Heart right ventricle (tissue), 16 donors: Measurements from ENCODE around the gene PTCD1. TPM values are rescaled to one million over a fixed set of nuclear protein-coding genes. Genes with fewer than 3 reads are reported as not detected.

ENCODE experiments used
- ATAC-seq, 8 donors: fragments of 200-7000 bp; cut with Tn5 transposase; one replicate each; pipeline ENCODE4 v1.9.1; 2020; ENCODE audit warnings: mild to moderate bottlenecking in 8 of 8, moderate library complexity in 8 of 8, moderate number of reproducible peaks in 1 of 8
- DNase-seq, 2 donors: peaks; one replicate each; pipeline ENCODE4 v3.0.0-alpha.2; 2020
- H3K27ac ChIP-seq, 10 donors: fragments of 200-600 bp; sonication (generic) in 2 of 10; one replicate each; pipeline versions ENCODE4 v1.5.0 to v1.8.0; 2020 to 2022; ENCODE audit warnings: mild to moderate bottlenecking in 3 of 10
- H3K27me3 ChIP-seq, 7 donors: fragments of 200-600 bp; one replicate each; pipeline ENCODE4 v1.8.0; 2021 to 2022; ENCODE audit warnings: mild to moderate bottlenecking in 2 of 7
- H3K36me3 ChIP-seq, 9 donors: fragments of 200-600 bp; sonication (generic) in 1 of 9; one replicate each; pipeline versions ENCODE4 v1.5.0 to v1.8.0; 2020 to 2022; ENCODE audit warnings: mild to moderate bottlenecking in 2 of 9
- H3K4me1 ChIP-seq, 9 donors: fragments of 200-600 bp; sonication (generic) in 1 of 9; one replicate each; pipeline versions ENCODE4 v1.5.0 to v1.8.0; 2020 to 2022; ENCODE audit warnings: mild to moderate bottlenecking in 4 of 9
- H3K4me3 ChIP-seq, 10 donors: fragments of 200-600 bp; sonication (generic) in 2 of 10; one replicate each; pipeline versions ENCODE4 v1.5.0 to v1.8.0; 2020 to 2022; ENCODE audit warnings: mild to moderate bottlenecking in 7 of 10, moderate library complexity in 2 of 10
- H3K9me3 ChIP-seq, 11 donors: fragments of 200-600 bp in 10 of 11; sonication (generic) in 2 of 11; one replicate each; pipeline versions ENCODE4 v1.5.0 to v1.8.0; 2013 to 2022; ENCODE audit warnings: mild to moderate bottlenecking in 2 of 11, control low read depth in 1 of 11, moderate library complexity in 1 of 11
- CTCF ChIP-seq, 9 donors: fragments of 200-600 bp; sonication (generic) in 2 of 9; IDR thresholded peaks; one replicate each; pipeline versions ENCODE4 v1.5.0 to v1.8.0; 2021 to 2022; ENCODE audit warnings: antibody characterized with exemption in 9 of 9, mild to moderate bottlenecking in 5 of 9, moderate library complexity in 1 of 9
- WGBS, 2 donors: extraction: QIAGEN DNeasy Blood & Tissue Kit; methylation state at CpG; one replicate each; pipeline ENCODE4 v1.1.7; 2013; ENCODE audit warnings: inconsistent platforms in 1 of 2; 5-methylcytosine and 5-hydroxymethylcytosine counted together
- intact Hi-C, 10 donors: fragments of 100-400 bp; cut with DNase I; formaldehyde crosslinking; loops; one replicate each; pipeline versions ENCODE4 v1.11.1 to v1.14.2; 2022
- polyA plus RNA-seq, 2 donors: library from polyadenylated mRNA; stranded (reverse); fragments of 200-250 nt; gene quantifications; one replicate each; pipeline ENCODE4 v1.2.3, GENCODE V29; 2013
- total RNA-seq, 10 donors: library from RNA; stranded (reverse); fragmentation: NEBNext Ultra II Directional in 3 of 10; extraction: Animal tissue kit (Norgen Biotek cat#: 25700) in 3 of 10; gene quantifications; one replicate each; pipeline versions ENCODE4 v1.2.1 to v1.2.4, GENCODE V29; 2021 to 2023
- donor health status: Arrhythmogenic right ventricular cardiomyopathy.
- donor health status: ischemic (EF 13 %, LVEDD 7.1; RV severe dilation, severe dysfunction).
- donor health status: healthy with polysubstance abuse.
- donor health status: DM: no; HTN: yes; CAD: no.
- donor health status: DM: no; HTN: no; CAD: no.
- donor health status: ischemic (EF 25% LVEDD 6.9; RV normal size, moderate dysfunction).
- donor health status: ischemic (EF 25% LVEDD 5.7; RV mildly dilated, moderate dysfunction).
- donor health status: healthy.
- donor health status: DM: yes; HTN: yes; CAD: no.
- donor health status: Ischemic cardiomyopathy.
- donor health status: ischemic (EF 35%, LVEDD 5.7; RV mildly dilated, moderate dysfunction).
- donor health status: nonischemic (EF 11% LVEDD 7.7; RV severe dilation, severe dysfunction).
- donor health status: DM: yes; HTN: yes; CAD: no.
- donor health status: PGD.
- donor health status: ischemic (EF 29% LVEDD 5.4; RV normal size, mild dysfunction).
- donor health status: nonischemic (EF 23%, LVEDD 6.1; RV moderate dilation, normal function).

PTCD1 gene
- total and polyA plus RNA-seq, 12 donors, result 2.4 to 4.8 (median 3.1) TPM

GRCh38 chr7:99455874-99456273, 17.3 kb upstream of the PTCD1 start:
- TF ChIP-seq CTCF (IDR thresholded peaks at IDR 0.05), result no peak
- Histone ChIP-seq H3K27ac (no peak overlapping the region), H3K9me3 (no peaks in the 10 kb centered on the region), H3K4me1 (peaks cover 0 to 48% (median 19%) of the 10 kb centered on the region in 9 donors), H3K36me3 (peaks cover 0 to 100% (median 18%) of the 10 kb centered on the region in 9 donors), H3K4me3 (no peak overlapping the region), H3K27me3 (no peaks in the 10 kb centered on the region)
- intact Hi-C loops, result no loop called here
- DNase-seq (no peak), ATAC-seq (no peak)
- WGBS, 2 donors, result 76 to 83% methylated on average over 9 of the region's 9 CpGs

GRCh38 chr7:99453105-99453504, 14.5 kb upstream of the PTCD1 start:
- peak; percentile 36 to 73 (median 59) for ATAC-seq
- H3K27me3 ChIP-seq, result no peaks in the 10 kb centered on the region
- WGBS, 2 donors, result 81 to 87% methylated on average over 11 of the region's 11 CpGs
- H3K4me1 ChIP-seq, result peaks cover 0 to 28% (median 8%) of the 10 kb centered on the region in 9 donors
- H3K4me3 ChIP-seq, result no peak overlapping the region
- peak in 1 of 2 donors; percentile 34 for DNase-seq
- H3K27ac ChIP-seq, result peak overlapping the region in 5 of 10 donors; percentile 34 to 62 (median 57)
- no peak for TF ChIP-seq CTCF (IDR thresholded peaks at IDR 0.05)
- H3K36me3 ChIP-seq, result peaks cover 0 to 100% (median 26%) of the 10 kb centered on the region in 9 donors
- H3K9me3 ChIP-seq, result no peaks in the 10 kb centered on the region
- intact Hi-C loops, result no loop called here

- peak in 4 of 8 donors; percentile 6 to 23 (median 8) for ATAC-seq
- intact Hi-C loops, result no loop called here
- WGBS, 2 donors, result 85 to 91% methylated on average over 13 of the region's 13 CpGs
- Histone ChIP-seq H3K27me3 (no peaks in the 10 kb centered on the region), H3K36me3 (peaks cover 0 to 100% (median 32%) of the 10 kb centered on the region in 9 donors), H3K27ac (peak overlapping the region in 5 of 10 donors; percentile 34 to 62 (median 57)), H3K9me3 (no peaks in the 10 kb centered on the region), H3K4me3 (no peak overlapping the region), H3K4me1 (peaks cover 0 to 28% (median 8%) of the 10 kb centered on the region in 9 donors)
- no peak for DNase-seq
- TF ChIP-seq CTCF (IDR thresholded peaks at IDR 0.05), result no peak
Observed at GRCh38 chr7:99452541-99452940, 13.9 kb upstream of the PTCD1 start.

GRCh38 chr7:99451936-99452335, 13.3 kb upstream of the PTCD1 start:
- peak in 7 of 8 donors; percentile 25 to 82 (median 73) for ATAC-seq
- H3K27ac ChIP-seq, result peak overlapping the region in 6 of 10 donors; percentile 9 to 62 (median 48)
- no peak overlapping the region for H3K4me3 ChIP-seq
- 79 to 84% methylated on average over 8 of the region's 8 CpGs for WGBS, 2 donors
- peak; percentile 30 to 32 for DNase-seq
- intact Hi-C loops, result no loop called here
- peaks cover 0 to 28% (median 8%) of the 10 kb centered on the region in 9 donors for H3K4me1 ChIP-seq
- no peak for TF ChIP-seq CTCF (IDR thresholded peaks at IDR 0.05)
- peaks cover 0 to 100% (median 33%) of the 10 kb centered on the region in 9 donors for H3K36me3 ChIP-seq
- no peaks in the 10 kb centered on the region for H3K27me3 ChIP-seq
- no peaks in the 10 kb centered on the region for H3K9me3 ChIP-seq
